ENCODE results near the gene CYP4A22.

Gene CYP4A22

DNA sequence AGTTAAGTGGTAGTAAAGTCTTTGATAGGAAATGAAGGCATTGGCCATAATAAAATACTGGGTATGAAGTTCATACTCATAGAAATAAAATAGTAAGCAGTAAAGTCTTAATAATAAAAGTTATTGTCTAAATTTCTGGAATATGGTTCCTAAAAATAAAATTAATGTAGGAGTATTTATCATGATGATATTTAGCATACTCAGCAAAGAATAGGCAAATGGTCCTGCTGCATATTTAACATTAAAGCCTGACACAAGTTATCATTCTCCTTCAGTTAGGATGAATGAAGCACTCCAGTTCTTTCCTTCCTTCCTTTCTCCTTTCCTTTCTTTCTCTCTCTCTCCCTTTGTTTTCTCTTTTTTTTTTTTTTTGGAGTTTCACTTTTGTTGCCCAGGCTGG lies 27.3 kb downstream of the CYP4A22 start:
- in situ Hi-C loops (cut with HindIII; ENCODE audit: low sequenced_read_pairs), result no loop called here
- TF ChIP-seq, protein P1, sequence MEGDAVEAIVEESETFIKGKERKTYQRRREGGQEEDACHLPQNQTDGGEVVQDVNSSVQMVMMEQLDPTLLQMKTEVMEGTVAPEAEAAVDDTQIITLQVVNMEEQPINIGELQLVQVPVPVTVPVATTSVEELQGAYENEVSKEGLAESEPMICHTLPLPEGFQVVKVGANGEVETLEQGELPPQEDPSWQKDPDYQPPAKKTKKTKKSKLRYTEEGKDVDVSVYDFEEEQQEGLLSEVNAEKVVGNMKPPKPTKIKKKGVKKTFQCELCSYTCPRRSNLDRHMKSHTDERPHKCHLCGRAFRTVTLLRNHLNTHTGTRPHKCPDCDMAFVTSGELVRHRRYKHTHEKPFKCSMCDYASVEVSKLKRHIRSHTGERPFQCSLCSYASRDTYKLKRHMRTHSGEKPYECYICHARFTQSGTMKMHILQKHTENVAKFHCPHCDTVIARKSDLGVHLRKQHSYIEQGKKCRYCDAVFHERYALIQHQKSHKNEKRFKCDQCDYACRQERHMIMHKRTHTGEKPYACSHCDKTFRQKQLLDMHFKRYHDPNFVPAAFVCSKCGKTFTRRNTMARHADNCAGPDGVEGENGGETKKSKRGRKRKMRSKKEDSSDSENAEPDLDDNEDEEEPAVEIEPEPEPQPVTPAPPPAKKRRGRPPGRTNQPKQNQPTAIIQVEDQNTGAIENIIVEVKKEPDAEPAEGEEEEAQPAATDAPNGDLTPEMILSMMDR (IDR thresholded peaks at IDR 0.05; ENCODE audit: low read depth, low read length, missing control alignments), result no peak
- no peak overlapping the region for H3K4me3 ChIP-seq (ENCODE audit: low read depth, low read length)

DNA sequence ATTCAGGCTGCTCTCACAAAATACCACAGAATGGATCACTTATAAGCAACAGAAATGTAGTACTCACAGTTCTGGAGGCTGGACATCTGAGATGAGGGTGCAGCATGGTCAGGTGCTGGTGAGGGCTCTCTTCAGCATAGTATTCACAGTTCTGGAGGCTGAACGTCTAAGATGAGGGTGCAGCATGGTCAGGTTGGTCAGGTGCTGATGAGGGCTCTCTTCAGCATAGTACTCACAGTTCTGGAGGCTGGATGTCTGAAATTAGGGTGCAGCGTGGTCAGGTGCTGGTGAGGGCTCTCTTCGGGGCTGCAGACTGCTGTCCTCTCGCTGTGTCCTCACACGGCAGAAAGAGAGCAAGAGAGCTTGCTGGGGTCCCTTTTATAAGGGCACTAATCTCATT lies 35.5 kb downstream of the CYP4A22 start:
- TF ChIP-seq, protein P1 (IDR thresholded peaks at IDR 0.05; ENCODE audit: low read depth, low read length, missing control alignments), result no peak
- in situ Hi-C loops (cut with HindIII; ENCODE audit: low sequenced_read_pairs), result no loop called here
- H3K4me3 ChIP-seq (ENCODE audit: low read depth, low read length), result no peak overlapping the region
- DNase-seq (ENCODE audit: low read depth), result no peak

More for the DNA sequence above, 27.3 kb downstream of the CYP4A22 start:
- no peak for DNase-seq (ENCODE audit: low read depth)

DNA sequence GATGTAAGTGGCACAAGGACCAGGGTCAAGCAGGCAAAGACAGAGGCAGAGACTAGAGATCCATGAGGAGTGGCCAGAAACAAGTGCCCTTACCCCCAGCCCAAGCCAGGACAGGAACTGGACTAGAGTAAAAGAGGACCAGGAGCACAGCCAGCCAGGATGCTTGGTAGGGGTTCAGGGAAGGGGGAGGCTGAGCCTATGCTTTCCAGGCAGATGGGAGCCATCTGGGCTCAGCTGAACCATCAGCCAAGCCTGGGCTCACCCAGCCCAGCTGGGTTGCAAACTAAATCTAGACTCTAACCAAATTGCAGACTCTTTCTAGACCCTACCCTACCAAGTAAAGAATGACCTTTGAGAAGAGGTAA lies 37.4 kb downstream of the CYP4A22 start:
- no peak overlapping the region for H3K4me3 ChIP-seq (ENCODE audit: low read depth, low read length)
- DNase-seq (ENCODE audit: low read depth), result no peak
- in situ Hi-C loops (cut with HindIII; ENCODE audit: low sequenced_read_pairs), result no loop called here
- TF ChIP-seq, protein P1 (IDR thresholded peaks at IDR 0.05; ENCODE audit: low read depth, low read length, missing control alignments), result no peak

GRCh38 chr1:47175227-47175934 lies 38.1 kb downstream of the CYP4A22 start:
- peak; percentile 19 for DNase-seq (ENCODE audit: low read depth)
- in situ Hi-C loops (cut with HindIII; ENCODE audit: low sequenced_read_pairs), result no loop called here
- TF ChIP-seq, protein P1 (IDR thresholded peaks at IDR 0.05; ENCODE audit: low read depth, low read length, missing control alignments), result peak; percentile 100
- no peak overlapping the region for H3K4me3 ChIP-seq (ENCODE audit: low read depth, low read length)

DNA sequence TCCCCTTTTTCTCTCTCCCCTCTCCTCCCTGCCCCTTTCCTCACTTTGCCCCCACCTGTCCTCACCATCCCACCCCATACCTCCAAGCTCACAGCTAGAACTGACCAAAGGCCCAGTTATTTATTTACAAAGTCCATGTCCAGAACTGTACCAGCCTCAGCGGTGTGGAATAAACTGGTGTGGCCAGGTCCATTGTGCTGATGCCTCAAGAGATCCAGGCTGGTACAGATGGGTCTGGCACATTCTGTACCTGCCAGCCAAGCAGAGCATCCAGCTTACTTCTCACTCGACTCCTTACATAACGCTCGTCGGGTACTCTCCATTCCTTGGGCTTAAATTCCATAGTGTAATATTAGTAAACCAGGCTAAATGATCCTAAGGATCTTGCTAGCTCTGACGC lies 40.8 kb downstream of the CYP4A22 start:
- no peak overlapping the region for H3K4me3 ChIP-seq (ENCODE audit: low read depth, low read length)
- DNase-seq (ENCODE audit: low read depth), result no peak
- in situ Hi-C loops (cut with HindIII; ENCODE audit: low sequenced_read_pairs), result no loop called here
- TF ChIP-seq, protein P1 (IDR thresholded peaks at IDR 0.05; ENCODE audit: low read depth, low read length, missing control alignments), result no peak

DNA sequence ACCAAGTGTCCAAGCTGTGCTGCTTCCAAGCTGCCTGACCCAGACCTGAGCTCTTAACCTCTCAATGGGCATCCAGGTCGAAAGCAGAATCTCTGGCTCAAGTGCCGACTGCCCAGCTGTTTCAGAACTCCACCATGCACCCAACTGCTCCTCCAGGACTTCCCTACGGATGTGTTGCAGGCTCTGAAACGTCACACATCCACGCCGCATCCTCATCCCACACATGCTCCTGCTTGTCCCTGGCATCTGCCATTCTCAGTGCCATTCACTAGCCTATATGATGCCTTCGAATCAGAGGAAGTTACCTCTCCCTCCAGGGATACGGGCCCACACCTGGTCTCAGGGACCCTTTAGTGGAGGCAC lies 41.4 kb downstream of the CYP4A22 start:
- DNase-seq (ENCODE audit: low read depth), result no peak
- H3K4me3 ChIP-seq (ENCODE audit: low read depth, low read length), result peak overlapping the region; percentile 43
- TF ChIP-seq, protein P1 (IDR thresholded peaks at IDR 0.05; ENCODE audit: low read depth, low read length, missing control alignments), result no peak
- in situ Hi-C loops (cut with HindIII; ENCODE audit: low sequenced_read_pairs), result no loop called here

Measured in astrocyte of the cerebellum (primary cell).